Measurements from ENCODE around the gene HOXB7.

Gene HOXB7

GRCh38 chr17:48578616-48579470 lies 32.0 kb downstream of the HOXB7 start:
- DNase-seq: no peak

GRCh38 chr17:48577946-48578615 lies 32.7 kb downstream of the HOXB7 start, which contains the start of gene HOXB4:
TSS of gene HOXB4 (minus strand) at chr17:48578350. CDS start at chr17:48578319, 31 bp downstream.
- DNase-seq: peak; percentile 80

DNA sequence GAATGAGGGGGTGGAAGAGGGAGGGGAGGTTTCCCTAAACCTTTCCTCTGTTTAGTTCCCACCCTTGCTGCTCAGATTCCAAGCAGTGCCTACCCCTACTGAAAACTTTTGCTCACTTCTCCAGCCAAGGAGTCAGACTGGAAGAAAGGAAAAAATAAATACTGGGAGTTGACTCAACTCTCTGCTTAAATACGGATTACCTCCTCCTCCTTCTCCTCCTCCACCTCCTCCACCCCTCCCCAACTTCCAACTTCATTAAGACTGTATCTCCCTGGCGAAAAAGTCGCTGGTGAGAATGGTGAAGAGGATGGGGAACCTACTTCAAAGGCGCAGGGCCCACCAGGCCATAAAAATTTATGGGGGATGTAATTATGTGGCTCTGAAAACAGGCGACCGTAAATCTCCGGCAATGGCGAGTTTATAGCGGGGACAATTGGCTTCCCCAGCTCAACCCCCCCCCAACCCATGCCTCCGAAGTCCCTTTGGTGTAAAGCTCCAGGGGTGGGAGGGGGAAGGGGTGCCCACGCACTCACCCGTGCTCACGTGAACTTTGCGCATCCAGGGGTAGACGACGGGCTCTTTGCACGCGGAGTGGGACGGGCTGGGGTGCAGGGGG lies 33.4 kb downstream of the HOXB7 start:
- no peak for DNase-seq

DNA sequence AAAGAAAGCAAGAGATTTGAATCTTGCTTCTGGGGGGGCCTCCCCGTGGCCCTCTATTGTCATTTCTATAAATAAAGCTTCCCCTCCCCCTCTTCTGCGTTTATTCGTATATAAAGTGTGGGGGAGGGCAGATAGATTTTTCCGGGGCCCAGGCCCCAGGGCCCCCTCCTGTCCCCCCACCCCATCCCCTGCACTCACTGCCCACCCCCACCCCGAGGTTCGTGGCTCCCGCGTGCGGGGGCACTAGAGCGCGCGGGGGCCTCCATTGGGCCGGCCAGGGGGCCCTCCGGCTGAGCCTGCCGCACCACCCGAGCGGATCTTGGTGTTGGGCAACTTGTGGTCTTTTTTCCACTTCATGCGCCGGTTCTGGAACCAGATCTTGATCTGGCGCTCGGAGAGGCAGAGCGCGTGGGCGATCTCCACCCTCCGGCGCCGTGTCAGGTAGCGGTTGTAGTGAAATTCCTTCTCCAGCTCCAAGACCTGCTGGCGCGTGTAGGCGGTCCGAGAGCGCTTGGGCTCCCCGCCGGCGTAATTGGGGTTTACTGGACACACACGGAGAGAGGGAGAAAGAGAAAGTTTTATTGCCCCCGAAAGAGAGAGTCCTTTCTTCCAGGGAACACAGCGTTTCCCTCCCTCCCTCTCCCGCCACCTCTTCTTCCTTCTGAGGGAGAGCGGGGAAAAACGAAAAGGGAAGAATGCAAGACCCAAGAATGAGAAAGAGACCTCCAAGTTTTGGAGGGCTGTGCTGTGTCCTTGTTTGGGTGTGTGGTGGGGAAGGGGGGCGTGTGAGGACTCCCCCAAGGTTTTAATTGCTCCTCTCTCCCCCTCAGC lies 34.1 kb downstream of the HOXB7 start:
- DNase-seq: no peak

- DNase-seq: no peak
These were observed 34.9 kb downstream of the HOXB7 start for GRCh38 chr17:48575673-48576478.

DNA sequence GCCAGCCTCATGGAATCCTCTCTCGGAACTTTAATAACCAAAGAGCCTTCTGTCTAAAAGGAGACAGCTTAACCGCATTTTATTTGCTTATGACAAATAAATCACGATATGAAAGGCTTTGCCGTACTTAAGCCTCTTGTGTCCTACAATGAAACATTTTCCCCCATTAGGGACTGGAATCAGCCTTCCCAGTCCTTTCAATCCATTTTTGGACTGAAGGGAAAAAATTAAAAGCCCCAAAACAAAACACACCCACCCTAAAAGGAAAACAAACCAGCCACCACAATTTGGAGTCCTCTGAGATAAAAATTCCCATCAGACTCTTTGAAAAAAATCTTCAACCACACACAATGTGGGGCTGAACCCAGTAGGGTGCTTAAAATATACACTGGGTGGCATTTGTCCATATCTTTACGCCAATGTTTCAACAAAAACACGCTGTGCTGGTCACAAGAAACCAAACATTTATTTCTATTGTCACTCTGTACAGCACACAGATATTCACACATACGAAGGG lies 35.7 kb downstream of the HOXB7 start:
- DNase-seq: no peak

DNA sequence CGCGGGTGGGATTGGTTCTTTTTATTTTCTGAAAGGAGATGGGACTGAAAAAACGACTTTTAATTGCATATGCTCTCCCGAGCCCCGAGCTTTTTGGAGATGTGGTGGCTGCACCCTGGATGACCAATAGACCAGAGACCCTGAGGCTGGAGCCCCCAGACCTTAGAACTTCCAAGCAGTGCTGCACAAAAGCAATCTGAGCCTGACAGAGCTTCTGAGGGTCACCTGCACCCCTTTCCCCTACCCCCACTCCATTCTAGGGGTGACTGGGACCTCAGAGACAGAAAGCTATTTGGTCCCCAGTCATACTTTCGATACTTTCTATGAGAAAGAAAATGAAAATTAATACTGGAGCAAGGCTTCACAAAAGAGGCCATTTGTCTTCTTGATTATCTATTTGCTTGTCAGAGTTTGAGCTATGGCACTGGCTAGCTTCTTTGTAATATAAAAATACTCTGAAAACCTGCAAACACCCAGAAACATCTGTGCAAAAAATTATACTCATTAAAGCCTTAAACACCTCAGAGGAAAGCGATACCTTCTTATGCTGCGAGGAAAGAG lies 36.2 kb downstream of the HOXB7 start:
- DNase-seq: no peak

DNA sequence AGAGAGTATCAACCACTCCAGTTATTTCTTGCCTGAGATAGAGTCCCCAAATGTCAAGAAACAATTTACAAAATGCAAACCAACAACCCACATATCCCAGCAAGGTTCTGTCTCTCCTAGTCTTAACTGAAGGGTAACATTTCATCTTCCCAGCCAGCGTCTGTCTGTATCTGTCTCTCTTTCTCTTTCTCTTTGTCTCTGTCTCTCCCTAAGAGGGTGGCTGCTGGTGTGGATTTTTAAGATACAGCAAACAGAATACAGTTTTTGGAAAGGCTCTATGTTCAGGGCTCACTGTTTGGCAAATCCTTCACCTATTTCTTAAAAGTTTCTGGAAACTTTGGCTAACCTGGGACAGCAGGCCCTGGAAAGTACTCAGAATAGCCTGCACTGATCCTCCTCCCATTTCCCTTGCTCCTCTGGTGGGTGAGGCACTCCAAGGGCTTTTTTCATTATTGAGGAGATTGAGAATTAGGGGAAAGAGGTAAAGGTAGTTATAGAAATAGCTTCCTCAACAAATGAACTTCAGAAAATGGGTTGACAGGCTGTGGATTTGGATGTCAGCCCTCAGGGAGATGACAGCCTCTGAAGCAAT lies 38.9 kb downstream of the HOXB7 start:
- DNase-seq: no peak

GRCh38 chr17:48571024-48571818 lies 39.6 kb downstream of the HOXB7 start:
- DNase-seq: no peak

DNA sequence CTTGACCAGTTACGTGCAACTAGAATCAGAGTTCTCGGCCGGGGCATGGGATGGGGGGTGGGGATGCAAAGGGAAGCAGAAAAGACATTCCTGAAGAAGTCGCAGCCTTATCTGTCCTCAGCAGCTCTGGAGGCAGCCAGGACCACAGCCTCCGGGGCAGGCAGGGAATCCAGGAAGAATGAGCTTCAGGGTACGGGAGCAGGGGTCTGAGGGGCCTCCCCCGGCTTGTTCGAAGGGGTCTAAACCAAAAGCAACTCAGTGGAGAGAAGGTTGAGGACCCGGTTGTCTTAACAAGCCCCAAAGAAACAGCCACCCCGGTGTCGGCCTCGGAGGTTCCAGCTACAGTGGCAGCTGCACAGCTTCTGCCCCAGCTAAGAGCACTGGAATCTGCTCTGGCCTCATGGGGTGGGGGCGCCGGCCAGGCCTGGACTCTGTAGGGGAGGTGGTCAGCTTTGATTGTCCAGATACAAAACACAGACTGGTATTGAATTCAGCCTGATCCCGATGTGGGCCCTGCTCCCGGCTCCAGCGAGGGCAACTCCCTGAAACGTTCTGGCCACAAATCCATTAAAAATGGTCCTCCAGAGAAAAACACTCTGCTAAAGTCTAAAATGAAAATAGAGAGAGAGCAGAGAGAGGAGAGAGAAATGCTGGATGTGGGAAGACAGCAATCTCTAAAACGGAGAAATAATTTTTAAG lies 40.3 kb downstream of the HOXB7 start:
- DNase-seq: no peak

- no peak for DNase-seq
These were observed 41.0 kb downstream of the HOXB7 start for GRCh38 chr17:48569674-48570324.

GRCh38 chr17:48569240-48569582 lies 41.6 kb downstream of the HOXB7 start:
- no peak for DNase-seq

DNA sequence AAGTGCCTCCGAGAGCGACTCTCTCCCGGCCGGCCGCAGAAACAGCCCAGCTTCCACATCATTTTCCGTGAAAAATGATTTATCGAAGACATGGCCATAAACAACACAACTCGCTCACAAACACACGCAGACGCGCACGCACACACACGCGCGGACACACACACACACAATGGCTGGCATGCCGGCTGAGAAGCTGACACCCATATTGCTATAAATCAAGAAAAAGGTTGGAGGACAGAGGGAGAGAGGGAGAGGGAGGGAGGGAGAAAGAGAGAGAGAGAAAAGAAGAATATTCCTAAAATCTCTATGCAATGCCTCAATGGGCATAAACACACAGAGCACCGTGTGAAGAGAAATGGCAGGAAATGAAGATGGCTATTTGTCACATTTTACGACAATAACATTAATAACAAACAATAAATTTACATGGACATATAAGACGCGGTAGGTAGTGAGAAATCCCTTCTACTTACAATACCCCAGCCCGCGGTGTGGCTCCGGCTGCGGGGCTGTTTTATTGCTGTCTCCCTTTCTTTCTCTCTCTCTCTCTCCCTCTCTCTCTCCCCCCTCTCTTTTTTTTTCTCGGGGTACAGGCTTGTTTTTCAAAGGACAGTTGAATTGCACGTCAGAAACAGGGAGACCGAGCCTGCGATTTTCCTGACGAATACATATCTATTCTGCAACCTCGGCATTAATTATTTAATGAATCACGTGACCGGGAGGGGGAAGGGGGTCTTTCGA lies 42.1 kb downstream of the HOXB7 start:
- DNase-seq: no peak

- DNase-seq: no peak
These were observed 43.0 kb downstream of the HOXB7 start for GRCh38 chr17:48567646-48568354.

GRCh38 chr17:48567209-48567608 lies 43.6 kb downstream of the HOXB7 start:
- no peak for DNase-seq

GRCh38 chr17:48566717-48567116 lies 44.1 kb downstream of the HOXB7 start:
- DNase-seq: no peak

DNA sequence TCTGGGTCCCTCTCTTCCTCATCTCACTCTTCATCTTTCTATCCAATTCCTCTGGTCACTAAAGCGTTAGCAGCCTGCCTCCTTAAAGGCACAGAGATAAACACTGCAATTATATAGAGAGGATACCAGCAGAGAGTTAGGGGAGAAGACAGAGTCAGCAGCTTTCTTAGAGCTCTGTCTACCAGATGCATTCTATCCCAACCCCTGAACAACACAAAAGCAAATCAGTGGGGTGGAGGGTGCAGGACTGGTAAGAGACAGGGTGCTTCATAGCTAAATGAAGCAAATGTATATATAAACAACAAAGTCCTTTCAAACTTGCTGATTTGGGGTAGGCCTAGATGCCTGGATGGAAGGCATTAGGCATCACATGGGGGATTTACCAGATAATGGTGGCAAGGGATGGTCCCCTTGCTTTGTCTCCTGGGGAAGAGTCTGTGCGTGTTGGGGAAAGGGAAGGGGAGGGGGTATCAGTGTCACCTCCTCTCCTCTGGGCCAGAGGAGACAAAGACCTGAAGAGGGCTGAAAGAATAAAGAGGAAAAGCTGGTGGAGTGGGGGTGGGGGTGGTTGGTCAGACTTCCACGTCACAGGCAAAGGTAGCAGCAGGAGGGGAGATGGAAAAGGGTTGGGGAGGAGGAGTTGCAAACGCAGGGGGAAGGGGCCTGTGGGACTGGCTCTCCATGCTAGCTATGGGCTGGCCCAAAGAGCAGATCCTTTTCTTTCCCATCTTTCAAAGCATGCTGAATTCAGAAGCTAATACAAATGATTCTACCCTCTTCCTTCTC lies 44.7 kb downstream of the HOXB7 start:
- no peak for DNase-seq
